Loucy (cell line): ENCODE measurements around the gene SLC9A9.

Experiments
- H2AFZ ChIP-seq: fragments of 200-600 bp; sonication (generic); 2 replicates; pipeline ENCODE4 v1.6.0; 2016; ENCODE audit warnings: antibody characterized with exemption, mild to moderate bottlenecking, low read length, moderate library complexity
- H3F3A ChIP-seq: fragments of 200-600 bp; 2 replicates; pipeline ENCODE4 v1.6.0; 2016; ENCODE audit warnings: antibody characterized with exemption, low read depth, mild to moderate bottlenecking
- H3K27me3 ChIP-seq: fragments of 200-600 bp; sonication (generic); 2 replicates; pipeline ENCODE4 v1.6.1; 2014; ENCODE audit warnings: low read length, mild to moderate bottlenecking; ENCODE audit not compliant: insufficient read depth, poor library complexity, severe bottlenecking
- H3K36me3 ChIP-seq: fragments of 200-600 bp; sonication (generic); 2 replicates; pipeline ENCODE4 v1.6.1; 2016; ENCODE audit warnings: low read length; ENCODE audit not compliant: insufficient read depth
- H3K4me1 ChIP-seq: fragments of 200-600 bp; sonication (generic); 2 replicates; pipeline ENCODE4 v1.5.1; 2014; ENCODE audit warnings: low read length, mild to moderate bottlenecking; ENCODE audit not compliant: insufficient read depth, poor library complexity, severe bottlenecking
- H3K4me2 ChIP-seq: fragments of 200-600 bp; sonication (generic); 2 replicates; pipeline ENCODE4 v1.6.0; 2014; ENCODE audit warnings: antibody characterized with exemption, low read length, low read depth, mild to moderate bottlenecking; ENCODE audit not compliant: poor library complexity, severe bottlenecking
- H3K4me3 ChIP-seq: fragments of 200-600 bp; sonication (generic); 2 replicates; pipeline ENCODE4 v1.5.1; 2014; ENCODE audit warnings: low read length, mild to moderate bottlenecking, mixed read lengths; ENCODE audit not compliant: poor library complexity, severe bottlenecking
- H3K79me2 ChIP-seq: fragments of 200-600 bp; sonication (generic); 2 replicates; pipeline ENCODE4 v1.6.1; 2014; ENCODE audit warnings: low read length; ENCODE audit not compliant: insufficient read depth
- H3K9ac ChIP-seq: fragments of 200-600 bp; sonication (generic); 2 replicates; pipeline ENCODE4 v1.6.0; 2014; ENCODE audit warnings: mild to moderate bottlenecking, low read depth, low read length, moderate library complexity; ENCODE audit not compliant: poor library complexity, severe bottlenecking
- H3K9me2 ChIP-seq: fragments of 200-600 bp; sonication (generic); replicated peaks from 2 replicates; pipeline ENCODE4 v1.6.1; 2016; ENCODE audit warnings: low read depth, low read length, mixed read lengths
- H3K9me3 ChIP-seq: fragments of 200-600 bp; sonication (generic); 2 replicates; pipeline ENCODE4 v1.6.1; 2014; ENCODE audit warnings: mild to moderate bottlenecking, antibody characterized with exemption, low read length, low read depth; ENCODE audit not compliant: insufficient read depth
- H4K20me1 ChIP-seq: fragments of 200-600 bp; sonication (generic); 2 replicates; pipeline ENCODE4 v1.6.0; 2014; ENCODE audit warnings: antibody characterized with exemption, low read length, mild to moderate bottlenecking; ENCODE audit not compliant: insufficient read depth, poor library complexity, severe bottlenecking
- EZH2phosphoT487 ChIP-seq: fragments of 200-600 bp; IDR thresholded peaks from 2 replicates; pipeline ENCODE4 v1.6.1; 2018; ENCODE audit warnings: antibody characterized with exemption, mild to moderate bottlenecking, moderate library complexity, borderline replicate concordance
- TF ChIP-seq, protein P1 (sequence below): fragments of 200-600 bp; sonication (generic); conservative IDR thresholded peaks from 2 replicates; pipeline ENCODE4 v1.5.1; 2014; ENCODE audit warnings: mild to moderate bottlenecking, antibody characterized with exemption, low read length

Gene SLC9A9

DNA sequence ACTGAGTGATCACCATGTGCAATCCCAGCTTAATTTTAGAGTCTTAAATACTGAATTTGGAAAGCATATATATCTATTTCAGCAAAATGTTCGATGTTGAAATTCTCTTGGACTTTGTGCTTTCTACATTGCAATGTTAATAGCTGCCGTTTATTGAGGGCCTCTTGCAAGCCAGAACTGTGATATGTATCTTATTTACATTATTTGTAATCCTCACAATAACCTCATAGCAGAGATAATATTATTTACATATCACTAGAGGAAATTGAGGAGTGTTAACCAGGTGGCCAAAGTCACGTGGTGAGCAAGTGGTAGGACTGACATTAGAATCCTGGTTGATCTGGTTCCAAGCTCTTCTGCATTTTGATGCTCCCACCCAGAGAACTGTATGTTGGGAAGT is 254.1 kb downstream of the SLC9A9 start:
- Histone ChIP-seq H3K36me3 (no peaks in the 10 kb centered on the region), H3K79me2 (no peaks in the 10 kb centered on the region), H3K9me2 (no peaks in the 10 kb centered on the region), H4K20me1 (no peaks in the 10 kb centered on the region), H3K4me1 (peaks cover 6% of the 10 kb centered on the region), H3K9me3 (no peaks in the 10 kb centered on the region), H3K4me2 (no peak overlapping the region), H3K4me3 (no peak overlapping the region), H2AFZ (no peak overlapping the region), H3F3A (no peaks in the 10 kb centered on the region), H3K9ac (no peak overlapping the region), H3K27me3 (no peaks in the 10 kb centered on the region)
- TF ChIP-seq, protein P1, sequence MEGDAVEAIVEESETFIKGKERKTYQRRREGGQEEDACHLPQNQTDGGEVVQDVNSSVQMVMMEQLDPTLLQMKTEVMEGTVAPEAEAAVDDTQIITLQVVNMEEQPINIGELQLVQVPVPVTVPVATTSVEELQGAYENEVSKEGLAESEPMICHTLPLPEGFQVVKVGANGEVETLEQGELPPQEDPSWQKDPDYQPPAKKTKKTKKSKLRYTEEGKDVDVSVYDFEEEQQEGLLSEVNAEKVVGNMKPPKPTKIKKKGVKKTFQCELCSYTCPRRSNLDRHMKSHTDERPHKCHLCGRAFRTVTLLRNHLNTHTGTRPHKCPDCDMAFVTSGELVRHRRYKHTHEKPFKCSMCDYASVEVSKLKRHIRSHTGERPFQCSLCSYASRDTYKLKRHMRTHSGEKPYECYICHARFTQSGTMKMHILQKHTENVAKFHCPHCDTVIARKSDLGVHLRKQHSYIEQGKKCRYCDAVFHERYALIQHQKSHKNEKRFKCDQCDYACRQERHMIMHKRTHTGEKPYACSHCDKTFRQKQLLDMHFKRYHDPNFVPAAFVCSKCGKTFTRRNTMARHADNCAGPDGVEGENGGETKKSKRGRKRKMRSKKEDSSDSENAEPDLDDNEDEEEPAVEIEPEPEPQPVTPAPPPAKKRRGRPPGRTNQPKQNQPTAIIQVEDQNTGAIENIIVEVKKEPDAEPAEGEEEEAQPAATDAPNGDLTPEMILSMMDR: no peak

DNA sequence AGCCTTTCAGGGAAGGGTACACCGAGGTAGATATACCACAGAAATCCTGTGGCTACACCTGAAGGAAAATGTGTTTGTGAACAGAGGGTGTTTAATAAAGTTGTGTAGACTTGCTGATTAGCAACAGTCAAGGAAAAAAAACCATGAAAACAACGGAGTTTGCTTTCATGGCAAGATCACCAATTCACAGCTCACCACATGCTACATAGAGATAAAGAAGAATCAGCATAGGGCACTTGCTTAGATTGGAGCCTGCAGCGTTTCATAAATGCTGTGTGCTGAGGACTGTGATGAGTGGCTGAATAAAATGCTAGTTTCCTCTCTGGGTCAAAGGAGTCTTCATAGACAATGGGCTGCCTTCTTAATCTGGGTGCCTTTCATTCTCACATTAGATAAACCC is 257.6 kb downstream of the SLC9A9 start:
- H3K9me2 ChIP-seq: no peaks in the 10 kb centered on the region
- H3K9me3 ChIP-seq: no peaks in the 10 kb centered on the region
- no peaks in the 10 kb centered on the region for H3K27me3 ChIP-seq
- H3K79me2 ChIP-seq: no peaks in the 10 kb centered on the region
- H4K20me1 ChIP-seq: no peaks in the 10 kb centered on the region
- peaks cover 4% of the 10 kb centered on the region for H3K4me1 ChIP-seq
- no peak overlapping the region for H3K4me2 ChIP-seq
- H3K4me3 ChIP-seq: no peak overlapping the region
- no peaks in the 10 kb centered on the region for H3F3A ChIP-seq
- no peaks in the 10 kb centered on the region for H3K36me3 ChIP-seq
- TF ChIP-seq, protein P1: no peak
- TF ChIP-seq EZH2phosphoT487: no peak
- no peak overlapping the region for H3K9ac ChIP-seq
- H2AFZ ChIP-seq: no peak overlapping the region

DNA sequence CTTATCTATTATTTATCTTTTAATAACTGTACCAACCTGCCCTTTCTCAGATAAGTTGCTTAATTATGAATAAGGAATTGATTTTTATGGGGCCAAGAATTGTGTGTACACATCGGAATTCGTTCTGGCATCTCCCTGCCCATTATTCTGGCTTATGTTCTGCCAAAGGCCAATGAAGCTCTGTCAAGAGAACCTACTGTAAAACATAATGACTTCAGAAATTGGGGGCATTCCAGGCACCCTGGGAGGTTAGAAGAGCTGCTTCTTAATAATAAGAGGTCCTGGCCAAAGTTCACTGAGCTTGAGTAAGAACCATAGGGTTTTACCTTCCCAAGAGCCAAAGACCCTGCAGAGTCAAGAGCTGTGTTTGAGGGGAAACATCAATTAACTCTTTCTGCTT is 261.7 kb downstream of the SLC9A9 start:
- no peak overlapping the region for H3K4me2 ChIP-seq
- H3K36me3 ChIP-seq: no peaks in the 10 kb centered on the region
- TF ChIP-seq EZH2phosphoT487: no peak
- TF ChIP-seq, protein P1: no peak
- H2AFZ ChIP-seq: no peak overlapping the region
- no peaks in the 10 kb centered on the region for H3K9me3 ChIP-seq
- H3K4me1 ChIP-seq: peaks cover 4% of the 10 kb centered on the region
- H3K9ac ChIP-seq: no peak overlapping the region
- H3K4me3 ChIP-seq: no peak overlapping the region
- no peaks in the 10 kb centered on the region for H3K27me3 ChIP-seq
- H4K20me1 ChIP-seq: no peaks in the 10 kb centered on the region
- H3K9me2 ChIP-seq: no peaks in the 10 kb centered on the region
- no peaks in the 10 kb centered on the region for H3K79me2 ChIP-seq
- H3F3A ChIP-seq: no peaks in the 10 kb centered on the region
